Measurements from ENCODE around the gene LVRN. TPM values are rescaled to one million over a fixed set of nuclear protein-coding genes. Genes with fewer than 3 reads are reported as not detected.

LVRN gene
- total RNA-seq, 1 experiment from 2014 or later = not detected

Other genes with a start within 250 kb of the LVRN start
- gene CDO1, start 145.8 kb upstream of the LVRN start, total RNA-seq (2014; rRNA removed; shearing (Covaris generic)) = not detected in 2 replicates
- gene ATG12, start 120.9 kb upstream of the LVRN start, total RNA-seq (2014; rRNA removed; shearing (Covaris generic)) = 15.8 and 21.1 TPM in 2 replicates
- gene AP3S1, start 120.5 kb upstream of the LVRN start, total RNA-seq (2014; rRNA removed; shearing (Covaris generic)) = 22.8 and 28.8 TPM in 2 replicates
- gene ARL14EPL, start 70.0 kb downstream of the LVRN start, total RNA-seq (2014; rRNA removed; shearing (Covaris generic)) = not detected in 2 replicates
- gene COMMD10, start 122.5 kb downstream of the LVRN start, total RNA-seq (2014; rRNA removed; shearing (Covaris generic)) = 9.7 and 10.9 TPM in 2 replicates

All from HT-29 (cell line).